Activated T-cell treated with anti-CD3 and anti-CD28 coated beads for 48 hours (primary cell): ENCODE results near the gene TEPSIN.

Experiments
- DNase-seq: peaks from one replicate; pipeline ENCODE4 v3.0.0-alpha.2; 2020; ENCODE audit warnings: low read depth

Gene TEPSIN

DNA sequence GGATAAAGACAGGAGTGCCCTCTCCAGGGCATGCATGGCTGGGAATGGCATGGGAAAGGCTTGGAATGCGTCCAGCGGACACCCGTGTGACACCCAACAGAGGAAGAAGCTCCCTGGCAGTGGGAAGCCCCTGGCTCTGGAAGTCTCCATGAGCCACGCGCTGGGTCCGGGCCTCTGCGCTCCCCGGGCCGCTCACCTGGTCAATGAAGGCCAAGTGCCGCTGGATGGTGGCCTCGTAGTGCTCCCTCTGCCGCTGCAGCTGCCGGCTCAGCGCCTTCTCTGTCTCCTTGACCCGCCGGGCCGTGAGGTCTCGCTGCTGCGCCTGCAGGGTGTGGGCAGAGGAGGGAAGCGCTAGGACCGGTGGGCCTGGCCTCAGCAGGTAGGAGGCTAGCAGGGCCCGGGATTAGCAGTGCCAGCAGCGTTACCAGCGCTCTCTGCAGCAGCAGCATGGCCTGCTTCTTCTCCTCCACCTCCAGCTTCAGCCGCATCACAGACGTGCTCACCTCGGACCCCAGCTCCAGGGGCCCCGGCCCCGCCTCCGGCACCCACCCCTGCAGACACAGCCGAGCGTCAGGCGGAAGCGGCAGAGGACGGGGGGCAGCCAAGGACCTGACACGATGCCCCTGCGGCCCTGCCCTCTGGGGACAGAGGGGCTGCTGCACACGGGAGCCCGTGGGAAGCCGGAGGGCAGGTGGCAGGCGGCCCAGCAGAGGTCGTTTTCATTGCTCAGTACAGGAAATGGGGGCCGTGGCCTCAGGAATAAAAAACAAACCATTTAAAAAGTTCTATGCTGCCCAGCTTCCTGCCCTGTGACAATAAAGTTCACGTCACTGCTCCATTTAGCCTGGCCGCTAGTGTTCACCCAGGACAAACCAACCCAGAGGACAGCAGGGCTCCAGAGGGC, 42.1 kb downstream of the TEPSIN start:
- DNase-seq, result no peak

DNA sequence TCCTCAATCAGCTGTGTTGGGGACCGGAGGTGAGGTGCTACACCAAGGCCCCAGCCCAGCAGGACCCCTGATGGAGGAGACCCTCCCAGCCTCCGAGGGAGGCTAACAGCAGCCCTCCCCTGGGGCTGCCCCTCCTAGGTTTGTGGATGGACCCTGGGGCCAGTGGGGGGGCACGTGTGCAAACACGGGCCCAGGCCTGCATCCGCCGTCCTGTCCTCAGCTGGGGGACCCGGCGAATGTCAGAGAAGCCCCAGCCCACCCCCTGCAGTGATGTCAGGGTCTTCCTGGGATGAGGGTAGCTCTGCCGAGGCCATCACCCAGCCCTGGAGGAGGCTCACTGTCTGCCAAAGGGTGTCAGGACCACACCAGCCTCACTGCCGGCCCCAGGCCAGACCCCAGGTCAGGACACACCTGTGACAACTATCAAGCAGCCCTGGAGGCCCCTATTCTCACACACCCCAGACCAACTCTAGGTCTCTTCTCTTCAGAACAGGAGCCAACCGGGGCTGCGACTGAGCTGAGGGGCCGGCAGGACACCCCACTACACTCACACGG, 42.8 kb downstream of the TEPSIN start:
- DNase-seq, result no peak

DNA sequence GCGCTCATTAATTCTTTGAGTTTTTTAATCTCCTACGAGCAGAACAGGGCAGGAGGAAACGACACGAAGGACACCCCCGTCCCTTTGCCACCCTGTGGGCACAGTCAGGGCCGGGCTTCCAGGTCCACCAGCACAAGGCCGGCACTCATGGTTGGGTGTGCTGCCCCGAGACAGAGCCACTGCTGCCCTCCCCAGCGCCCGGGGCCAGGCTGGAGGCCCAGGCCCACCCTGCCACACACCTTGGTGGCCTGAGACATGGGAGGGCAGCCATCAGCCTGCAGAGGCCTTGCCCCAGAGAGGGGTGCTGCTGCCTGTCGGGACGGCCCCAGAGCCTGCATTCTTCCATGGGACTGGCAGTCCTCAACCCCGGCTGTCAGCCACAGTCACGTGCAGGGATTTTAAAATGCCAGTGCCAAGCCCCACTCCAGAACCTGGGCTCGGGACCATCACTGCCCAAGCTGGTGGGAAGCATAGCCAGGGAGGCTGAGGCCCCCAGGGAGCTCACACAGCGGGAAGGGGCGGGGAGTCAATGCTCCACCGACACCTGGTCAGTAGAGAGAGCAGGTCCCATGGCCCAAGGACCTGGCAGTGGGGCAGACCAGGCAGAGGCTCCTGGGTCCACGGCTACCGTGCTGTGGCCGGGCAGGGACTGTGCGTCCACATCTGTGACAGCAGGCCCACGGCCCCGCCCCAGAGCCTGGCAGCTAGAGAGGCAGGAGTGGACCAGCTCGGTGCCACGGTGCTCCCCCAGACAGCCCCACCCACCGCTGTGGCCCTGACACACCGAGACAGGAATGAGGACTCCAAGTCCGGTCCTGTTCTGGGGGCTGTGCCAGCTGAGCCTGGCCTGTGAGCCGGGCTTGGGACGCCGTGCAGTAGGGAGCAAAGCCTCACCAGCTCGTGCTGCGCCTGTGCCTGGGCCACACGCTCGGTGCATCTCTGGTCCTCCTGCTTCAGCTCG, 43.6 kb downstream of the TEPSIN start:
- DNase-seq, result no peak

DNA sequence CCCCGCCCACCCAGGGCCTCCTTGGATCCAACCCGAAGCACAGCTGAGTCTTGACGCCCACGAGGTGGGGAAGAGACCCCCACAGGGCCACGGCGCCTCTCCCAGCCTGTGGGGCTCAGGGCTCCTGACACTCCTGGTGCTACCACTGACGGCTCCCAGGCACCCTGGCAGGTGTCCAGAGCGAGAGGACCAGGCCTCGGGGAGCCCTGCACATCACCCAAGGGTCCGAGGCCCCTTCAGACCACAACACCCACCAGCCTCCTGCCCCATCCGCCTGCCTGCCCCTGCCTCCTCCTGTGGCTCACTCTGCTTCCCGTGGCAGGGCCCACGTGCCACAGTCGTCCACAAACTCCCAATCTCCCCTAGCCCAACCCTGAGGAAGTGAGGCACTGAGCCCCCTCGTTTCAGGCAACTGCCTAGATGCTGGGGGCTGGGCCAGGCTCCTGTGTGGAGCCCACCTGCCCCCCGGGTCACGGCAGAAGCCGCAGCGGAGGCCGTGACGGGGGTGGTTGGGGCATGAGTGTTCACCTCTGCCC, 44.6 kb downstream of the TEPSIN start:
- no peak for DNase-seq

DNA sequence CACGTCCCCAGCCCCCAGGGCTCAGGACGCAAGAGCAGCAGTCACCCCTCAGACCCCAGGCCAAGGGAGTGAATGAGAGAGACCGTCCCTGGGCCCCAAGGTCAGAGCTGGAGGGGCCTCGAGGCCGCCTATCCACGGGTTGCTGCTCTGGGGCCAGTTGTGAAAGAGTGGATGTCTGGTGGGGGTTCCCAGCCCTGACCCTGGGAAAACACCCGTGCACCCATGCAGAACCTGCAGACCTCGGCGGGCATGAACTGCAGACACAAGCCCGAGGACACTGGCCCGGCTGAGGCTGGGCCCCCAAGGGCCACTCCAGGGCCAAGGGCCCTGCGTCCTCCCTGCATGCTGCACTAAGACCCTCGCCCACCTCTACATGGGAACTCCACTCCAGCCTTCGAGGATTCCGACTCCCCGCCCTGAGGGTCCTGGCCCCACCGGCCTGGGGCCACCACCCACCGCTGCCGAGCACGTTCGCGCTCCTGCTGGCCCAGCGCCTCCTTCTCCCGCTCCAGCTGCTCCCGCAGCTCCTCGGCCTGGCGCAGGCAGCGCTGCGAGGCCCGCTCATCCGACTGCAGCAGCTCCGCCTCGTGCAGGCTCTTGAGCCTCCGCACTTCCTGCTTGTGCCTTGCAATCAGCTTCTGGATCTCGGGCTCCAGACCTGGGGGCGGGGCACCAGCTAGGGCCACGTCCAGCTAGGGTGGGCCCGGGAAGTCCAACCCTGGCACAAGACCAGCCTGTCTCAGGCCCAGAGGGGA, 45.2 kb downstream of the TEPSIN start:
- DNase-seq, result no peak

DNA sequence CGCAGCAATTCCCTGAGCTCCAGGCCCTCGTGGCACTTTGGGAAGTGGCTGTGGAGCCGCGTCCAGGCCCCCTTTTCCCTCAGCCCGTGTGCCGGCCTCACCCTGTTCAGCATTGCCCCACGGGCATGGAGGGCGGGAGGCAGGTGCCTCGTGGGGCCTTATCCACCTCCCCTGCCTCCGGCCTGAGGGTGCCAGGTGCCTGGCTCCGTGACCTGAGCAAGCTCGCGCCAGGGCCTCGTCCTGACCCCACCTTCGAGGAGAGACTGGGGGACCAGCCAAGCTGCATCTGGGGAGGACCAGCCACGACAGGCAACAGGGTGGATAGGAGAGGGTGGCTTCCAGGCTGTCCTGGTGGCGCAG, 45.8 kb downstream of the TEPSIN start:
- no peak for DNase-seq

DNA sequence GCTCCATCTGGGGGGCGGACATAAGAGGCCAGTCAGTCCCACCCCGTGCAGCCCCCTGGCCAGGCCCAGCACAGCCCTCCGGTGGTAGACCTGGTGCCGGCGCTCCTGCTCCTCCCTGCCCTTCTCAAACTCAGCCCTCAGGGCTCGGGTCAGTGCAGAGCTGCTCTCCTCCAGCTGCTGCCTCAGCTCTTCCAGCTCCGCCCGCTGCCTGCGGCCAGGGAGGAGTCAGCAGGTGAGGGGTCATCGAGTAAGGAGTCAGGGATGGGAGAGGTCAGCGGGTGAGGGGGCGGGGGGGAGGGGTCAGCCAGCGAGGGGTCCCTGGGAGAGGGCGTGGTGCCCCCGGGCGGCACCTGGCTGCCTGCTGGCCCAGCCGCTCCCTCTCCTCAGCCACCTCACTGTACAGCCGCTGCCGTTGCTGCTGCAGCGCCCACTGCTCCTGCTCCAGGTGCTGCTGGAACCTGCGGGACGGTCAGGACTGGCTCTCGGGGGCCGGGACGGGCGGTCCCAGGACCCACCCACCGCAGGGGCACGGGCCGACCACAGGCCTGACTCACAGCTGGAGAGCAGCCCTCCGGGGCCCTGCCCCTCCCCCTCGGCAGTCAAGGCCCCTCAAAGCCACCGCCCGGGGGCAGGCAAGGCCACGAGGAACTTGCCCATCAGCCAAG, 46.3 kb downstream of the TEPSIN start:
- no peak for DNase-seq

DNA sequence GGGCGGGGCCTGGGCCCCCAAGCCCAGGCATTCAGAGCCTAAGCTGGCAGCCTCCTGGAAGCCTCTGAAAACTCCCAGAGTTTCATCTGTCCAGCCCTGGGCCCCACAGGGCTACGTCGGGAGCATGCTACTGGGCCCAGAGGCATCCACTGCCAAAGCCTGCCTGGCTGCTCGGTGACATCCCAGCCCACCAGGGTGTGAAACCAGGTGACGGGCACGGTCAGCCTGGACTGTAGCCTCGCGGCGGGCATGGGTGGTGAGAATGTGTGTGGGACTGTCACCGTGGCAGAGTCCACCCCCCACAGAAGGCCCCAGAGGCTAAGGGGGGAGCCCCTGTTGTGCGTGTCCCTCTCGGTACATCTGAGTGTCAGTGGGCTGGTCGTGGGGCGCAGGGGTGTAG, 47.2 kb downstream of the TEPSIN start:
- DNase-seq, result no peak

DNA sequence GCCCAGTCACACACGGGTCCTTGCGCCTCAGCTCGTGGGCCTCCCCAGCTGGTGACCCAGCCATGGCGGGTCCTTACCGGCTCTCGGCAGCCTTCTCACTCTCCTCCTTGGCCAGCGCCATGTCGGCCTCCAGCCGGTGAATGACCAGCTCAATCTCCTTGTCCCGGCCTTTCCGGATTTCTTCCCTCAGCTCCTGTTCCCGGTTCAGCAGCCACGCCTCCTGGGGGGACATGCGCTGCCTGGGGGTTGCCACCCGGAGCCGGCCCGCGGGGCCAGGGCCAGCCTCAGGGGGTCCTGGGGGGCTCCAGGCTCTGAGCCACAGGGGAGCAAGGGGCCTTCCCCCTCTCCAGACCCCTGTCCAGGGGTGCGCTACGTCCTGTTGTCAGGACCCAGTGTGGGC, 47.7 kb downstream of the TEPSIN start:
- DNase-seq, result no peak

DNA sequence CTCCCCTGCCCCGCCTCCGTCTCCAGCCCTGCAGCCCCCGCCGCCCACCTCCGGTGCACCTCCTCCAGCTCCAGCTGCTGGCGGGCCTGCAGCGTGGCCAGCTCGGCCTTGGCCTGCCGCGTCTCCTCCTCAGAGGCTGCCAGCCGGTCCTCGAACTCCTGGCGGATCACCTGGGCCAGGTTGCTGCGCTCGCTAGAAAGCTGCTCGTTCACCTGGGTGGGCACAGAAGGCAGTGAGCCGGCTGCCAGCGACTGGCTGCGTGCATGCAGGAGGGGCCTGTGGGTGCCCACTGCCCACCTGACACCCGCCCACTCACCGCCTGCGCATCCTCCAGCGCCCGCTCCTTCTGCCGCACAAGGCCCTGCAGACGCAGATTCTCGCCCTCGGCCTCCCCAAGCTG, 48.3 kb downstream of the TEPSIN start:
- DNase-seq, result no peak

DNA sequence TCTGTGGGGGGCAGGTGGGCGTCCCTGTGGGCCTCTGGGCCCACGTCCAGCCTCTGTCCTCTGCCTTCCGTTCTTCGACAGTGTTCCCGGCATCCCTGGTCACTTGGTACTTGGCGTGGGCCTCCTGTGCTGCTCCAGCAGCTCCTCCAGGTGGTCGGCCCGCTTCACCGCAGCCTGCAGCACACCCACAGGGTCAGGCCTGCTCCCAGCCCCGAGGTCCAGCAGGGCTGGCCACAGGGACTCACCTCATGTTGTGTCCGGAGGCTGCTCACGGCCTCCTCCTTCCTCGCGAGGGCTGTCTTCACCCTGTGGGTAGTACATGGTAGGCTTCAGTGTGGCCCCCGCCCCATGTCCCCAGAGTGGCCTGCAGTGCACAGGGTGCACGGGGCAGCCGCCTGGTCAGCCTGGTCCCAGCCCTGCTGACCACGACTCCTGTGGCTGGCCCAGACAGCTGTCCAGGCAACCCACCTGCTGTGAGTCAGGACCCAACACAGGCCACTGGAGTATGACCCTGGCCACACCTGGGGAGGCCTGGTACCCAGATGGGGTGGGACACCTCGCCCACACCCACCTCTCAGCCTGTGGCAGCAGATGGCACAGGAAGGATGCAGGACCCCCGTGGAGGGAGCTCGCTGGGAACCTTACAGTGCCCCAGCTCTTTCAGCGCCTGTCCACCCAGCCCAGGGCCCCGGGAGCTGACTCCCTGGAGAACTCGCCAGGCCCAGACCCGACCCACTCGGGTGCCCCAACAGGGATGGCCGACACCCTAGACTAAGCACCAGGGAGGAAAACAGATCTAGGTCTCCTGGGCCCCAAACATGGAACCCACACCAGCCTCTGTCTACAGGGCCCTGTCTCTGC, 49.0 kb downstream of the TEPSIN start:
- no peak for DNase-seq

DNA sequence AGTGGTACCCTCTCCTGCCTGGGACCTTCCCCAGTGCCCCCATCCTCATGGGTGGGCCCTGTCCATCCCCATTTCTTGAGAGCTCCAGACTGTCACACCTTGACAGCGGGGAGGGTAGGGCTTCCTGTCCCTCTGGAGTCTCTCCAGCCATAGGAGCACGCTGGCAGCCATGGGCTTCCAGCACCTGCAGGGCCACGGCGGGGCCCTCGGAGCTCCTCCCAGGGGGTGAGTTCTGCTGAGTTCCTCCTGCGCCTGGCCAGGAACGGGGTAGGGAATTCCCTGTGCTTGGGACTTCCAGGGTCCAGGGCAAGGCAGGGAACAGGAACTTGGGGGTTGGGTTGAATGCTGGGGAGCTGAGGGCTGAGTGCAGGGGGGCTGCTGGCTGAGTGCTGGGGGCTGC, 49.8 kb downstream of the TEPSIN start:
- no peak for DNase-seq

DNA sequence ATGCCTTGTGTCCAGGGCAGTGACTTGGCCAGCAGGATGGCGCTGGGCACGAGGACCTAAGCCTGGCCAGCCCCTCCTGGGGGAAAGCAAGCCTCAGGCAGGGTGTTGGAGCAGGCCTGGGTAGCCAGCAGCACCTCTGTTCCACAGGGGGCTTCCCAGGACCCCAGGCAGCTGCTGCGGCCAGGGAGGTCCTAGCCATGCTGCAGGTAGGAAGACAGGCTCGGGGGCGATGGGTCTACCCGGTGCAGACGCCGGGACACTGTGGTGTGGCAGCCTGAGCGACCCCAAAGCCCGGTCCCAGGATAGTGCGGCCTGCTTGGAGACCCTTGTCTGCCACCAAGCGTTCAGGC, 50.4 kb downstream of the TEPSIN start:
- no peak for DNase-seq

DNA sequence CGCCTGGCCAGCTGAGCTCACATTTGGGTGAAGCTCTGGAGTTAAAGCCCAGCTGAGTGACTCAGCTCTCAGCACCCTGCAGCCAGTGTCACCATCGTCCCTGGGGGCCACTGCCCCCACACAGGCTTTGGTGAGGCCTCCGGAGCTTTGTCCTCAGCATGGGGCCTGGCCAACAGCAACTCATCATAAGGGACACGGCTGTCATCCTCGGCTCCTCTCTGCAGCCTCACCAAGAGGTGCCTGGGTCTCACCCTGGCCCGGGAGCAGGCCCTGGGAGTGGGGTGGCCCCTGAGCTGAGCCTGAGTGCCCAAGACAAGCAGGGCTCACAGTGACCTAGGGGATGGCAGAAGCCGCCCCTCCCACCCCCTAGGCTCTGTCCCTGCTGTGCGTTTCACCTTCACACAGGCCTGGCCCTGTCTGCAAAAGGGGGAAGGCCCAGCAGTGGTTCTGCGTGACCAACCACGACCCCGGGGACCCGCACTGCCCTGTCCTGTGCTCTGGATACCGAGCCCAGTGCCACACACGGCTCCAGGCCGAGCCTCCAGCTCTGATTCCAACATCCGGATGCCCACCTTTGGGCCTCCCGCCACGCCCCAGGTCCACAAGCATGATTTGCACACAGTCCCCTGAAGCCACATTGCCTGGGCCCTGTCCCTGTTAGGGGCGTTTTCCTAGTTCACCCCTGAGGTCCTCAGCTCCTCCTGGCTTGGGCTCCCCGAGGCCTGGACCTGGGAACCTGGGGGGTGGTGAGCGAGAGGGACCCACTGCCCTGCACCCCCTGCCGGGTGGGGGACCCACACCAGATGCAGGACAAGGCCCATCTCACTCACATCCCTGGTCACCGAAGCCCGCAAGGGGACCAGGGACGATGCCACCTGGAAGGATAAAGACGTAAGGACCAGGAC, 51.0 kb downstream of the TEPSIN start:
- no peak for DNase-seq

DNA sequence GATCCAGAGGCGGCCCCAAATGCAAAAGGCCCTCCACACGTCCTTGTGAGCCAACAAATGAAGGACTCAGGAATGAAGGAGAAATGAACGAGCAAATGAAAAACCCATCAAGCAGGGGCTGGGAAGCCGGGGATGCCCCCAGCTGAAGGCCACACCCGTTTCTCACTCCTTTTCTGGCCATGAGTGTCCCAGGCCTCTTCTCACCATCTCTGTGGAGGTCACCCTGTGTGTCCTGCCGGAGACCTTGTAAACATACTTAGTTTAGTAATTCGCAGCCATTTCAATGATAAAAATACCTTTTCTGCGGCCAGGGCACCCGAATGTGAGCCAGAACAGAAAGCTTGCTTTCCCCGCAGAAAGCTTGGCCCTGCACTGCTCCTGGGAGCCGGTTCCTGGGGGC, 51.7 kb downstream of the TEPSIN start:
- no peak for DNase-seq

DNA sequence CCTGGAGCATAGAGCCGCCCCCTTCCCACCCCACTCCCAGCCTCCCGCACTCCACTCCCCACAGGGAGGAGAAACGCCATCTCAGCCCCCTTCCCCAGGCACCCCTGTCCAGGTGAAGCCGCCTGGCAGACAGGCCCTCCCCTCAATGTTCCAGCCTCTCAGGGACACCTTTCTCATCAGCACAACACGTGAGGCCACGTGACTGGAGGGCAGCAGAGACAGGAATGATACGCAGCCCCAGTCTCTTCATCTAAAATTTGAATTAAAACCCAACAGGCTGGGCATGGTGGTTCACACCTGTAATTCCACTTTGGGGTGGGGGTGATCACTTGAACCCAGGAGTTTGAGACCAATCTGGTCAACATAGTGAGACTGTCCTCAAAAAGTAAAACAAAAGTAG, 52.7 kb downstream of the TEPSIN start:
- no peak for DNase-seq

DNA sequence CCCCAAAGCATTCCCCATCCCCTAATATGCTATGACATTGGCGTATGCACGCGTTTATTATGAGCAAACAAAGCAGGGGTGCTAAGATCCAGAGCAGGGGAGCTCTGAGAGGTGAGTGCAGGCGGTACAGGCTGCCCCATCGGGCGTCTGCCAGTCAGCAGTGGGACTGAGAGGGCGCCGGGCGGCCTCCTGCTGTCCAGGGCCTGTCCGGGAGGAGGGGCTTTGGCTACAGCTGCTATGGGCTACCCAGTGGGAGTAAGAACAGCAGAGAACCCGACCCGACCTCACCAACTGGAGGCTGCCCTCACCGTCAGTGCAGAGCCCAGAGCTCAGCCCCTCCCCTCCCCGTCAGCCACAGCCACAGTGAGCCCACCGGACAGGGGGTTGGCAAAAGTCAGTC, 54.3 kb downstream of the TEPSIN start:
- no peak for DNase-seq

DNA sequence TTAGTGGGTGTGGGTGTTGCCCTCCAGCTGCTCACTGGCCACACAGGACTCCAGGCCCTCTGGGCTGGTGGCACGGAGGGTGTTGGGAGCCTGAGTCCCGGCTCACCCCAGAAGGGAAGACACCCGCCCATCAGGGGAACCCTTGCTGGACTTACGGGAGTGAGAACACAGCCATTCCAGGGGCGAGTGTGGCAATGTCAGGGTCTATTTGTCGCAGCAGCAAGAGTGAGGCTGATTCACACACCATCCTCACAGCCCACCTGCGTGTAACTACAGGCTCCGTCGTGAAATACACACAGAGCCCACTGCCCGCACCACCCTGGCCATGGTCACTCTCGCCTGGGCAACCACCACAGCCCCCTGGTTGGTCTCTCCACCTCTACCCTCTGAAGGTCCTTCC, 55.0 kb downstream of the TEPSIN start:
- no peak for DNase-seq

DNA sequence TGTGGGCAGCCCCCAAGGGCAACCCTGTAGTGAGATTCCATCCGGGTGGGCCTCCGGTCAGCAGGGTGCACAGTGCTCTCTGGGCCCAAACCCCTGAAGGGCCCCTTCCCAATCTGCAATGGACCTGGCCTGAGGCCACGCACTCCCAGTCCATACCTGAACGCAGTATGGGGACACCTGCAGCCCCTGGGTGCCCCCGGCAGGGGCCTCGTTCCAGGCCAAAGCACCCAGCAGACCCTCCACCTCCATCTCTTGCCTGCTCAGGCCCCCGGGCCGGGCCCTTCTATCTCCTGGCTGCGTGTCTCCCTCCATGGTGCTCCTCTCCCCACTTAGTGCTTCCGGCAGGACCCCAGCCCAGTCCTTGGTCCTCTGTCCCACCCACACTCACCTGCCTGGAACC, 55.5 kb downstream of the TEPSIN start:
- DNase-seq, result no peak
